ENCODE results near the gene ECM1.

Gene ECM1

GRCh38 chr1:150546294-150546937 is 38.5 kb downstream of the ECM1 start:
- no peak for DNase-seq

- DNase-seq = no peak
These were observed 40.4 kb downstream of the ECM1 start for GRCh38 chr1:150548324-150548631.

- DNase-seq = peak; percentile 37
These were observed 41.0 kb downstream of the ECM1 start, which contains the start of gene ADAMTSL4 for GRCh38 chr1:150548632-150549495. Gene ADAMTSL4 (plus strand): TSS chr1:150549408. CDS start chr1:150552289, 2,881 bp downstream.

GRCh38 chr1:150549496-150550221 is 41.8 kb downstream of the ECM1 start:
- DNase-seq = no peak

- DNase-seq = no peak
These were observed 42.5 kb downstream of the ECM1 start for GRCh38 chr1:150550222-150551050.

- no peak for DNase-seq
These were observed 43.3 kb downstream of the ECM1 start for GRCh38 chr1:150551051-150551783.

- no peak for DNase-seq
These were observed 43.8 kb downstream of the ECM1 start for GRCh38 chr1:150551784-150552127.

- no peak for DNase-seq
These were observed 44.4 kb downstream of the ECM1 start for GRCh38 chr1:150552128-150552910.

- no peak for DNase-seq
These were observed 45.0 kb downstream of the ECM1 start for GRCh38 chr1:150552911-150553289.

GRCh38 chr1:150553392-150554085 is 45.6 kb downstream of the ECM1 start:
- no peak for DNase-seq

GRCh38 chr1:150554086-150554452 is 46.2 kb downstream of the ECM1 start:
- no peak for DNase-seq

GRCh38 chr1:150555198-150555970 is 47.5 kb downstream of the ECM1 start:
- no peak for DNase-seq

- no peak for DNase-seq
These were observed 48.3 kb downstream of the ECM1 start for GRCh38 chr1:150555971-150556865.

GRCh38 chr1:150557065-150557600 is 49.2 kb downstream of the ECM1 start:
- no peak for DNase-seq

- DNase-seq = no peak
These were observed 49.9 kb downstream of the ECM1 start for GRCh38 chr1:150557813-150558212.

- DNase-seq = no peak
These were observed 50.4 kb downstream of the ECM1 start for GRCh38 chr1:150558303-150558704.

- DNase-seq = no peak
These were observed 51.1 kb downstream of the ECM1 start for GRCh38 chr1:150558761-150559655.

GRCh38 chr1:150559656-150560010 is 51.7 kb downstream of the ECM1 start:
- DNase-seq = no peak

All from NCI-H1694 treated with DMSO at 0.1 percent for 48 hours (cell line).